H9 (cell line): ENCODE measurements around the gene PNKP. TPM values are rescaled to one million over a fixed set of nuclear protein-coding genes. Genes with fewer than 3 reads are reported as not detected.

Experiments used
- DNase-seq: peaks from one replicate; pipeline ENCODE4 v3.0.0-alpha.2; 2017
- H2AFZ ChIP-seq: one replicate; pipeline ENCODE4 v1.6.1; 2013; ENCODE audit warnings: mild to moderate bottlenecking, low read length, control low read depth, moderate library complexity
- H2AK5ac ChIP-seq: 2 replicates; pipeline ENCODE4 v1.6.1; 2013; ENCODE audit warnings: low read length, control low read depth, mixed read lengths; ENCODE audit not compliant: insufficient read length
- H2BK120ac ChIP-seq: one replicate; pipeline ENCODE4 v1.6.1; 2013; ENCODE audit warnings: low read depth, mild to moderate bottlenecking, low read length, control low read depth, inconsistent platforms; ENCODE audit not compliant: poor library complexity, severe bottlenecking
- H2BK12ac ChIP-seq: 2 replicates; pipeline ENCODE4 v1.6.1; 2013; ENCODE audit warnings: low read length, control low read depth, mixed read lengths, low read depth; ENCODE audit not compliant: insufficient read length
- H2BK15ac ChIP-seq: 2 replicates; pipeline ENCODE4 v1.6.1; 2013; ENCODE audit warnings: low read depth, low read length, control low read depth
- H2BK20ac ChIP-seq: one replicate; pipeline ENCODE4 v1.6.1; 2013; ENCODE audit warnings: low read depth, mild to moderate bottlenecking, low read length, control low read depth, inconsistent platforms; ENCODE audit not compliant: poor library complexity, severe bottlenecking
- H2BK5ac ChIP-seq: 2 replicates; pipeline ENCODE4 v1.6.1; 2013; ENCODE audit warnings: low read length, control low read depth, mixed read lengths; ENCODE audit not compliant: insufficient read length
- H3K14ac ChIP-seq: 2 replicates; pipeline ENCODE4 v1.6.1; 2013; ENCODE audit warnings: low read length, control low read depth; ENCODE audit not compliant: insufficient read depth
- H3K18ac ChIP-seq: 2 replicates; pipeline ENCODE4 v1.6.1; 2013; ENCODE audit warnings: low read depth, mild to moderate bottlenecking, mixed read lengths, low read length, control low read depth; ENCODE audit not compliant: insufficient read length
- H3K23ac ChIP-seq: 2 replicates; pipeline ENCODE4 v1.6.1; 2013; ENCODE audit warnings: low read length, control low read depth, mixed read lengths, low read depth; ENCODE audit not compliant: insufficient read length
- H3K23me2 ChIP-seq: 2 replicates; pipeline ENCODE4 v1.6.1; 2013; ENCODE audit warnings: low read depth, mild to moderate bottlenecking, mixed read lengths, low read length, control low read depth; ENCODE audit not compliant: insufficient read length, poor library complexity, severe bottlenecking
- H3K27ac ChIP-seq: 2 replicates; pipeline ENCODE4 v1.5.1; 2013; ENCODE audit warnings: low read length, control low read depth, mixed read lengths, low read depth; ENCODE audit not compliant: insufficient read length
- H3K27me3 ChIP-seq: 2 replicates; pipeline ENCODE4 v1.6.1; 2013; ENCODE audit warnings: low read length, control low read depth, inconsistent platforms; ENCODE audit not compliant: insufficient read depth
- H3K4ac ChIP-seq: 2 replicates; pipeline ENCODE4 v1.6.1; 2013; ENCODE audit warnings: low read depth, mild to moderate bottlenecking, control low read depth, inconsistent platforms, low read length, moderate library complexity
- H3K4me1 ChIP-seq: 2 replicates; pipeline ENCODE4 v1.6.1; 2013; ENCODE audit warnings: low read length, control low read depth, inconsistent platforms; ENCODE audit not compliant: insufficient read depth
- H3K4me2 ChIP-seq: 2 replicates; pipeline ENCODE4 v1.6.1; 2013; ENCODE audit warnings: low read length, control low read depth, mixed read lengths; ENCODE audit not compliant: insufficient read length, insufficient read depth
- H3K56ac ChIP-seq: 2 replicates; pipeline ENCODE4 v1.6.1; 2013; ENCODE audit warnings: low read depth, mild to moderate bottlenecking, mixed read lengths, low read length, control low read depth; ENCODE audit not compliant: insufficient read length
- H3K79me1 ChIP-seq: 2 replicates; pipeline ENCODE4 v1.6.1; 2013; ENCODE audit warnings: low read depth, mild to moderate bottlenecking, moderate library complexity, low read length, control low read depth, inconsistent platforms; ENCODE audit not compliant: insufficient read depth, poor library complexity, severe bottlenecking
- H3K79me2 ChIP-seq: 2 replicates; pipeline ENCODE4 v1.6.1; 2013; ENCODE audit warnings: low read length, control low read depth, inconsistent platforms; ENCODE audit not compliant: insufficient read depth
- H3K9ac ChIP-seq: 2 replicates; pipeline ENCODE4 v1.6.1; 2013; ENCODE audit warnings: low read length, control low read depth, mixed read lengths; ENCODE audit not compliant: insufficient read length; ENCODE audit errors: extremely low read depth
- H3K9me3 ChIP-seq: one replicate; pipeline ENCODE4 v1.6.1; 2013; ENCODE audit warnings: low read depth, low read length, inconsistent platforms; ENCODE audit not compliant: control insufficient read depth
- H3T11ph ChIP-seq: one replicate; pipeline ENCODE4 v1.6.1; 2013; ENCODE audit warnings: mild to moderate bottlenecking, low read length, control low read depth, inconsistent platforms
- H4K20me1 ChIP-seq: one replicate; pipeline ENCODE4 v1.6.1; 2013; ENCODE audit not compliant: control insufficient read depth, insufficient read length, insufficient read depth
- H4K5ac ChIP-seq: 2 replicates; pipeline ENCODE4 v1.6.1; 2013; ENCODE audit warnings: low read depth, mild to moderate bottlenecking, mixed read lengths, low read length, control low read depth; ENCODE audit not compliant: insufficient read length
- H4K8ac ChIP-seq: replicated peaks from 2 replicates; pipeline ENCODE4 v1.6.1; 2013; ENCODE audit warnings: low read length, control low read depth, mixed read lengths, low read depth; ENCODE audit not compliant: insufficient read length
- H4K91ac ChIP-seq: 2 replicates; pipeline ENCODE4 v1.6.1; 2013; ENCODE audit warnings: low read depth, mild to moderate bottlenecking, moderate library complexity, mixed read lengths, low read length, control low read depth; ENCODE audit not compliant: insufficient read length
- H3K27ac Mint-ChIP-seq, 3 experiments: 2 replicates in 2 of 3; 3 replicates in 1 of 3; pipeline ENCODE4 v1.8.0; 2020 to 2021; ENCODE audit warnings: mixed read lengths in 3 of 3, mild to moderate bottlenecking in 1 of 3, moderate library complexity in 1 of 3
- H3K27me3 Mint-ChIP-seq: 2 replicates; pipeline ENCODE4 v1.8.0; 2021; ENCODE audit warnings: low read depth, mild to moderate bottlenecking, moderate library complexity, mixed read lengths
- H3K36me3 Mint-ChIP-seq, 3 experiments: 2 replicates in 2 of 3; 3 replicates in 1 of 3; pipeline ENCODE4 v1.8.0; 2020 to 2021; ENCODE audit warnings: low read depth in 3 of 3, mixed read lengths in 3 of 3; ENCODE audit not compliant: insufficient read depth in 1 of 3
- H3K4me1 Mint-ChIP-seq, 2 experiments: 2 replicates each; pipeline ENCODE4 v1.8.0; 2020; ENCODE audit warnings: mixed read lengths in 2 of 2
- H3K4me3 Mint-ChIP-seq, 2 experiments: 2 replicates in 1 of 2; 3 replicates in 1 of 2; pipeline ENCODE4 v1.8.0; 2020 to 2021; ENCODE audit warnings: mild to moderate bottlenecking in 2 of 2, mixed read lengths in 2 of 2, moderate library complexity in 1 of 2
- H3K9me3 Mint-ChIP-seq, 2 experiments: 2 replicates in 1 of 2; 3 replicates in 1 of 2; pipeline ENCODE4 v1.8.0; 2020; ENCODE audit warnings: mild to moderate bottlenecking in 2 of 2, mixed read lengths in 2 of 2, moderate library complexity in 1 of 2
- CTCF ChIP-seq: fragments of 200-600 bp; sonication (generic); conservative IDR thresholded peaks from 3 replicates; pipeline ENCODE4 v1.8.0; 2021; ENCODE audit warnings: antibody characterized with exemption, mild to moderate bottlenecking
- WGBS: extraction: QIAGEN DNeasy Blood & Tissue Kit; methylation state at CpG from one replicate; pipeline ENCODE4 v1.1.7; 2013; ENCODE audit warnings: missing lambda C conversion rate, low lambda C conversion rate, mixed read lengths; ENCODE audit not compliant: insufficient read length; ENCODE audit errors: extremely low coverage; 5-methylcytosine and 5-hydroxymethylcytosine counted together
- total RNA-seq: library from RNA; stranded (reverse); gene quantifications from 2 replicates; pipeline ENCODE4 v1.2.1, GENCODE V29; 2021

Gene PNKP
- total RNA-seq, 1 experiment from 2014 or later = 157 TPM

GRCh38 chr19:49823472-49823871 lies 43.9 kb downstream of the PNKP start:
- DNase-seq = no peak
- no peaks in the 10 kb centered on the region for H3K9me3 ChIP-seq
- H3K23ac ChIP-seq = no peak overlapping the region
- H2AFZ ChIP-seq = no peak overlapping the region
- H3K27me3 ChIP-seq = no peaks in the 10 kb centered on the region
- no peak overlapping the region for H3K14ac ChIP-seq
- peaks cover 11% of the 10 kb centered on the region for H3K79me1 ChIP-seq
- H3K9ac ChIP-seq = no peak overlapping the region
- Mint-ChIP-seq H3K27ac (no peak overlapping the region), H3K27me3 (no peaks in the 10 kb centered on the region), H3K9me3 (no peaks in the 10 kb centered on the region), H3K4me1 (peaks cover 7 to 10% of the 10 kb centered on the region in 2 experiments), H3K4me3 (no peak overlapping the region; a peak in 1 of 5 replicates), H3K36me3 (peaks cover 13 to 45% (median 28%) of the 10 kb centered on the region in 3 experiments)
- no peak overlapping the region for H3K18ac ChIP-seq
- peaks cover 5% of the 10 kb centered on the region; the same call in 1 of the 2 replicates for H3K79me2 ChIP-seq
- TF ChIP-seq CTCF = no peak
- H3K27ac ChIP-seq = no peak overlapping the region
- no peak overlapping the region for H4K8ac ChIP-seq
- H2BK20ac ChIP-seq = no peak overlapping the region
- no peak overlapping the region for H4K5ac ChIP-seq
- H2BK5ac ChIP-seq = no peak overlapping the region
- no CpG with 5 or more reads among the region's 12 CpGs for WGBS
- no peak overlapping the region for H2AK5ac ChIP-seq
- H3K4me2 ChIP-seq = no peak overlapping the region
- H3K4ac ChIP-seq = no peak overlapping the region
- H3K23me2 ChIP-seq = peaks cover 5% of the 10 kb centered on the region
- no peak overlapping the region for H3T11ph ChIP-seq
- H2BK12ac ChIP-seq = no peak overlapping the region
- no peak overlapping the region for H4K91ac ChIP-seq
- H4K20me1 ChIP-seq = no peaks in the 10 kb centered on the region
- peaks cover 3% of the 10 kb centered on the region; the same call in 1 of the 2 replicates for H3K4me1 ChIP-seq
- H2BK120ac ChIP-seq = no peak overlapping the region
- H2BK15ac ChIP-seq = no peak overlapping the region
- H3K56ac ChIP-seq = no peak overlapping the region
